ENCODE data around the gene UBE2J1.
A peak's percentile ranks its signal among the peaks of the same experiment; 100 is the strongest.
"Not testable (repeated sequence)": the region's sequence is repeated elsewhere in the genome, so short reads cannot be mapped to it uniquely, and the experiment has no call there.

The UBE2J1 gene

DNA sequence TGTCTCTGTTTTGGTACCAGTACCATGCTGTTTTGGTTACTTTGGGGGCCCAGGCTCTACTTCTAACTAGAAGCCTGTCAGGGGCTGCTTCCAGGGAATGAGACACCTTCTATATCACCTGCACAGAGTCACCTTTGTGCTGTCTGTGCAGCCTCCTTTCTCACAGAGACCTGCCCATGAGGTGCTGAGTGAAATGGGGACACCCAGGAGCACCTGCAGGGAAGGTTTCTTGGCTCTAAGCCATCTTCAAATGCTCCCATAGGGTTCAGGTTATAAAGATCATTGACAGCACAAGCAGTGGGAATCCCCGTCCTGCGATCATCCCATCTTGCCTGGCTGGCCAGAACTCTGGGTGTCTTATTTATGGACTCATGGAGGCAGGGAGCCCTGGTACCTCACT is 56.5 kb downstream of the UBE2J1 start:
- TF ChIP-seq, protein P1, sequence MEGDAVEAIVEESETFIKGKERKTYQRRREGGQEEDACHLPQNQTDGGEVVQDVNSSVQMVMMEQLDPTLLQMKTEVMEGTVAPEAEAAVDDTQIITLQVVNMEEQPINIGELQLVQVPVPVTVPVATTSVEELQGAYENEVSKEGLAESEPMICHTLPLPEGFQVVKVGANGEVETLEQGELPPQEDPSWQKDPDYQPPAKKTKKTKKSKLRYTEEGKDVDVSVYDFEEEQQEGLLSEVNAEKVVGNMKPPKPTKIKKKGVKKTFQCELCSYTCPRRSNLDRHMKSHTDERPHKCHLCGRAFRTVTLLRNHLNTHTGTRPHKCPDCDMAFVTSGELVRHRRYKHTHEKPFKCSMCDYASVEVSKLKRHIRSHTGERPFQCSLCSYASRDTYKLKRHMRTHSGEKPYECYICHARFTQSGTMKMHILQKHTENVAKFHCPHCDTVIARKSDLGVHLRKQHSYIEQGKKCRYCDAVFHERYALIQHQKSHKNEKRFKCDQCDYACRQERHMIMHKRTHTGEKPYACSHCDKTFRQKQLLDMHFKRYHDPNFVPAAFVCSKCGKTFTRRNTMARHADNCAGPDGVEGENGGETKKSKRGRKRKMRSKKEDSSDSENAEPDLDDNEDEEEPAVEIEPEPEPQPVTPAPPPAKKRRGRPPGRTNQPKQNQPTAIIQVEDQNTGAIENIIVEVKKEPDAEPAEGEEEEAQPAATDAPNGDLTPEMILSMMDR (IDR thresholded peaks at IDR 0.05; ENCODE audit: poor library complexity, severe bottlenecking) = no peak

DNA sequence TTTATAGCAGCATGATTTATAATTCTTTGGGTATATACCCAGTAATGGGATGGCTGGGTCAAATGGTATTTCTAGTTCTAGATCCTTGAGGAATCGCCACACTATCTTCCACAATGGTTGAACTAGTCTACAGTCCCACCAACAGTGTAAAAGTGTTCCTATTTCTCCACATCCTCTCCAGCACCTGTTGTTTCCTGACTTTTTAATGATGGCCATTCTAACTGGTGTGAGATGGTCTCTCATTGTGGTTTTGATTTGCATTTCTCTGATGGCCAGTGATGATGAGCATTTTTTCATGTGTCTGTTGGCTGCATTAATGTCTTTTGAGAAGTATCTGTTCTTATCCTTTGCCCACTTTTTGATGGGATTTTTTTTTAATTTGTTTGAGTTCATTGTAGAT is 57.4 kb downstream of the UBE2J1 start:
- not testable (repeated sequence) for H3K27ac ChIP-seq (ENCODE audit: poor library complexity, severe bottlenecking); H3K9me3 ChIP-seq (ENCODE audit: severe bottlenecking); H3K4me3 ChIP-seq (ENCODE audit: severe bottlenecking); H3K4me1 ChIP-seq (ENCODE audit: insufficient read depth, poor library complexity, severe bottlenecking); ATAC-seq (ENCODE audit: low read depth); DNase-seq (ENCODE audit: low spot score); H3K36me3 ChIP-seq (ENCODE audit: low read depth)
- peaks cover 31% of the 10 kb centered on the region for H3K27me3 ChIP-seq (ENCODE audit: insufficient read depth, poor library complexity, severe bottlenecking)

More for the DNA sequence above, 56.5 kb downstream of the UBE2J1 start:
- Histone ChIP-seq H3K4me1 (ENCODE audit: insufficient read depth, poor library complexity, severe bottlenecking) (peaks cover 4% of the 10 kb centered on the region), H3K4me3 (ENCODE audit: severe bottlenecking) (no peak overlapping the region), H3K36me3 (ENCODE audit: low read depth) (no peaks in the 10 kb centered on the region), H3K9me3 (ENCODE audit: severe bottlenecking) (no peaks in the 10 kb centered on the region), H3K27ac (ENCODE audit: poor library complexity, severe bottlenecking) (no peak overlapping the region), H3K27me3 (ENCODE audit: insufficient read depth, poor library complexity, severe bottlenecking) (peaks cover 34% of the 10 kb centered on the region)
- DNase-seq (ENCODE audit: low spot score) = no peak
- no peak for ATAC-seq (ENCODE audit: low read depth)

DNA sequence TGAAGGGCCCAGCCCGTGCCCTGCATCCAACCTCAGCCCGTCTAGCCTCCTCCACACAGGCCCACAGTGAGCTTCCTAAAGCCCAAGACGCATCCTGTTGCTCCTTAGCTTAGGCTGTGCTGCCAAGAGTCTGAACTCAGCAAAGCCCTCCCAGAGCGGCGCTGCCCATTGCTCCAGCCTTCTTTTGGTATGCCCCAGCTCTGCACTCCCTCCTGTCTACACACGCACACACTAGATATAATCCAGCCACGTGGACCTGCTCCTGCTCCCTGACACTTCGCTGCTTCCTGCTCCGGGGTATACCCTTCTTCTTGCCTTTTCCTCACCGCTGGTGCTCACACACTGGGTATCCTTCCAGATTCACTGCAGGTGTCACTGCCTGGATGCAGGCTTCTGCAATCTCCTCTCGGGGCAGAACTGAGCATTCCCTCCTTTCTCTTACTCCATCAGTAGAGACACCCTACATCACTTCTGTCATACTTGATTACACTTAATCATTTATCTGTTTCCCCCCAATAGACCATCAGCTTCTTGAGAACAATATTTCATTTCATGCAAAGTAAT is 61.2 kb downstream of the UBE2J1 start:
- ATAC-seq (ENCODE audit: low read depth) = 0 out of 3 replicates have a peak, but pooled peaks have one; percentile 15

DNA sequence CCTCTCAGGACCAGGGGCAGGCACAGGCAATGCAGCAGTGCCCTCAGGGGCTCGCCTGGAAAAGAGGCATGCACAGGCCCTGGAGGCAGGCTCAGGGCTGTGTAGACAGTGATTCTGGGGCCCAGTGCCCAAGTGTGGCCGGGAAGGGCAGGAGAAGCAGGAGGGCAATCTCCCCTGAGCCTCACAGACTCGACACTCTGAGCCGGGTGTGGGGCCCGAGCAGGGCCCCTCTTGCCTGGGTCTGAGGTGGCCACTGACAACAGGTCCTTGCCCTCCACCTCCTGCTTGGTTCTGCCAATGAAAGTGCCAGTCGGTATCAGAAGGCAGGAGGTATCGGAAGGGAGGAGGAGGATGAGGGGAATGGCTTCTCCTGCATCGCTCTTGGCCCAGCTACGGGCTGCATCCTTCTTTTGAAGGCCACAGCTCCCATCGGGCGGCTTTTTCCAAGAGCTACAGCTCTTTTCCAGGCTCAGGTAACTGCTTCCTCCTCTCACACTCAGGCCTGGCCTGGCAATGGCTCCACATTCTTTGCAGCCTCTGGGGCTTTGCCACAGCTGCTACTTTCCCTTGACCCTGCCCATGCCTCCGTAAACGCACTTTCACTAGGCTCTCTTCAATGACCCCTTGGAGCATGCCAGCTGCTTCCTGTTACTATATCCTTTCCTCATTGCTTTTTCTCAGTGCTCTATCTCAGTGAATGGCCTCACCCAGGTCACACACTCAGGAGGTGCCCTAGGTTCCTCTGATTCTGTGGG is 61.9 kb downstream of the UBE2J1 start:
- no peak for DNase-seq (ENCODE audit: low spot score)
- Histone ChIP-seq H3K4me1 (ENCODE audit: insufficient read depth, poor library complexity, severe bottlenecking) (no peaks in the 10 kb centered on the region), H3K36me3 (ENCODE audit: low read depth) (no peaks in the 10 kb centered on the region), H3K27ac (ENCODE audit: poor library complexity, severe bottlenecking) (no peak overlapping the region), H3K9me3 (ENCODE audit: severe bottlenecking) (no peaks in the 10 kb centered on the region), H3K4me3 (ENCODE audit: severe bottlenecking) (no peak overlapping the region), H3K27me3 (ENCODE audit: insufficient read depth, poor library complexity, severe bottlenecking) (peaks cover 5% of the 10 kb centered on the region)
- TF ChIP-seq, protein P1 (IDR thresholded peaks at IDR 0.05; ENCODE audit: poor library complexity, severe bottlenecking) = no peak
- ATAC-seq (ENCODE audit: low read depth) = no peak

More for the DNA sequence above, 61.2 kb downstream of the UBE2J1 start:
- no peak for DNase-seq (ENCODE audit: low spot score)
- H3K4me3 ChIP-seq (ENCODE audit: severe bottlenecking) = no peak overlapping the region
- H3K36me3 ChIP-seq (ENCODE audit: low read depth) = no peaks in the 10 kb centered on the region
- no peaks in the 10 kb centered on the region for H3K9me3 ChIP-seq (ENCODE audit: severe bottlenecking)
- H3K27me3 ChIP-seq (ENCODE audit: insufficient read depth, poor library complexity, severe bottlenecking) = peaks cover 12% of the 10 kb centered on the region
- TF ChIP-seq, protein P1 (IDR thresholded peaks at IDR 0.05; ENCODE audit: poor library complexity, severe bottlenecking) = no peak
- no peak overlapping the region for H3K27ac ChIP-seq (ENCODE audit: poor library complexity, severe bottlenecking)
- H3K4me1 ChIP-seq (ENCODE audit: insufficient read depth, poor library complexity, severe bottlenecking) = no peaks in the 10 kb centered on the region

DNA sequence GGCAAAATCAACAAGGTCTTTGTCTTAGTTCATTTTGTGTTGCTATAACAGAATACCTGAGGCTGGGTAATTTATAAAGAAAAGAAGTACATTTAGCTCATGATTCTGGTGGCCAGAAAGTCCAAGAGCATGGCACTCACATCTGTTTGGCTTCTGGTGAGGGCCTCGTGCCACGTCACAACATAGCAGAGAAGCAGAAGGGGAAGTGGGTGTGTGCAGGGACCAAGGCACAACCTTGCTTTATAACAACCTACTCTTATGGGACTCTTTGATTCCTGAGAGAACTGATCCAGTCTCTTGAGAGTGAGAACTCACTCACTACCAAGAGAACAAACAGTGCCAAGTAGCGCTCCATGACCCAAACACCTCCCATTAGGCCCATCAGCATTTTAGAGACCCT is 62.8 kb downstream of the UBE2J1 start:
- H3K9me3 ChIP-seq (ENCODE audit: severe bottlenecking) = no peaks in the 10 kb centered on the region
- no peak overlapping the region for H3K4me3 ChIP-seq (ENCODE audit: severe bottlenecking)
- DNase-seq (ENCODE audit: low spot score) = no peak
- no peak for ATAC-seq (ENCODE audit: low read depth)
- no peak overlapping the region for H3K27ac ChIP-seq (ENCODE audit: poor library complexity, severe bottlenecking)
- H3K27me3 ChIP-seq (ENCODE audit: insufficient read depth, poor library complexity, severe bottlenecking) = peaks cover 5% of the 10 kb centered on the region
- H3K36me3 ChIP-seq (ENCODE audit: low read depth) = no peaks in the 10 kb centered on the region
- TF ChIP-seq, protein P1 (IDR thresholded peaks at IDR 0.05; ENCODE audit: poor library complexity, severe bottlenecking) = no peak
- H3K4me1 ChIP-seq (ENCODE audit: insufficient read depth, poor library complexity, severe bottlenecking) = no peaks in the 10 kb centered on the region
